Brain microvascular endothelial cell (primary cell): ENCODE data around the gene MAP1B.

Source experiments
- DNase-seq: peaks from one replicate; pipeline ENCODE4 v3.0.0-alpha.2; 2020
- H3K27ac ChIP-seq: fragments of 250-450 bp; sonication (Bioruptor Pico); 2 replicates; pipeline ENCODE4 v1.5.1; 2020; ENCODE audit warnings: mild to moderate bottlenecking, moderate library complexity
- H3K27me3 ChIP-seq: fragments of 250-450 bp; sonication (Bioruptor Pico); replicated peaks from 2 replicates; pipeline ENCODE4 v1.5.1; 2020; ENCODE audit warnings: mild to moderate bottlenecking
- H3K36me3 ChIP-seq: fragments of 250-450 bp; sonication (Bioruptor Pico); replicated peaks from 2 replicates; pipeline ENCODE4 v1.5.1; 2020; ENCODE audit warnings: mild to moderate bottlenecking
- H3K4me3 ChIP-seq: 2 replicates; pipeline ENCODE4 v1.5.1; 2011; ENCODE audit warnings: low read depth, mild to moderate bottlenecking, control low read depth, low read length, moderate library complexity
- CTCF ChIP-seq: IDR thresholded peaks from 2 replicates; pipeline ENCODE4 v1.5.1; 2011; ENCODE audit warnings: low read depth, mild to moderate bottlenecking, moderate library complexity, low read length, control low read depth, inconsistent platforms; ENCODE audit errors: missing control alignments
- in situ Hi-C: cut with HindIII; loops from 2 replicates; pipeline ENCODE4 v1.10.0; 2017; ENCODE audit warnings: low sequenced_read_pairs, low pct_ligation_motif_present

MAP1B gene

GRCh38 chr5:72126796-72127195 is 19.5 kb downstream of the MAP1B start:
- no peak for TF ChIP-seq CTCF
- H3K36me3 ChIP-seq: peaks cover 30% of the 10 kb centered on the region
- no peak for DNase-seq
- H3K27me3 ChIP-seq: no peaks in the 10 kb centered on the region
- in situ Hi-C loops: no loop called here
- no peak overlapping the region for H3K4me3 ChIP-seq
- no peak overlapping the region for H3K27ac ChIP-seq

GRCh38 chr5:72129725-72130124 is 22.4 kb downstream of the MAP1B start:
- Histone ChIP-seq H3K4me3 (no peak overlapping the region), H3K27ac (peak overlapping the region; percentile 19), H3K27me3 (no peaks in the 10 kb centered on the region), H3K36me3 (peaks cover 12% of the 10 kb centered on the region)
- in situ Hi-C loops: no loop called here
- DNase-seq: no peak
- no peak for TF ChIP-seq CTCF

GRCh38 chr5:72130351-72130761 is 23.1 kb downstream of the MAP1B start:
- Histone ChIP-seq H3K4me3 (no peak overlapping the region), H3K27me3 (no peaks in the 10 kb centered on the region), H3K36me3 (peaks cover 6% of the 10 kb centered on the region), H3K27ac (peak overlapping the region; percentile 26)
- in situ Hi-C loops: no loop called here
- DNase-seq: no peak
- TF ChIP-seq CTCF: no peak

GRCh38 chr5:72133212-72133990 is 26.1 kb downstream of the MAP1B start:
- Histone ChIP-seq H3K27ac (peak overlapping the region; percentile 78), H3K4me3 (no peak overlapping the region)
- in situ Hi-C loops: no loop called here

GRCh38 chr5:72134226-72134899 is 27.1 kb downstream of the MAP1B start:
- in situ Hi-C loops: no loop called here
- no peak overlapping the region for H3K4me3 ChIP-seq
- peak overlapping the region; percentile 78 for H3K27ac ChIP-seq
- TF ChIP-seq CTCF: no peak
- no peaks in the 10 kb centered on the region for H3K27me3 ChIP-seq
- no peak for DNase-seq
- H3K36me3 ChIP-seq: no peaks in the 10 kb centered on the region

More at GRCh38 chr5:72133212-72133990, 26.1 kb downstream of the MAP1B start:
- DNase-seq: no peak
- H3K27me3 ChIP-seq: no peaks in the 10 kb centered on the region
- TF ChIP-seq CTCF: no peak
- no peaks in the 10 kb centered on the region for H3K36me3 ChIP-seq
